HG02798 (cell line): ENCODE results near the gene PXDN.

Source experiments
- ATAC-seq: cut with Tn5 transposase; IDR thresholded peaks from one replicate; pipeline ENCODE4 v1.9.1; 2021; ENCODE audit warnings: mild to moderate bottlenecking; ENCODE audit not compliant: unreplicated experiment, poor library complexity

Gene PXDN

DNA sequence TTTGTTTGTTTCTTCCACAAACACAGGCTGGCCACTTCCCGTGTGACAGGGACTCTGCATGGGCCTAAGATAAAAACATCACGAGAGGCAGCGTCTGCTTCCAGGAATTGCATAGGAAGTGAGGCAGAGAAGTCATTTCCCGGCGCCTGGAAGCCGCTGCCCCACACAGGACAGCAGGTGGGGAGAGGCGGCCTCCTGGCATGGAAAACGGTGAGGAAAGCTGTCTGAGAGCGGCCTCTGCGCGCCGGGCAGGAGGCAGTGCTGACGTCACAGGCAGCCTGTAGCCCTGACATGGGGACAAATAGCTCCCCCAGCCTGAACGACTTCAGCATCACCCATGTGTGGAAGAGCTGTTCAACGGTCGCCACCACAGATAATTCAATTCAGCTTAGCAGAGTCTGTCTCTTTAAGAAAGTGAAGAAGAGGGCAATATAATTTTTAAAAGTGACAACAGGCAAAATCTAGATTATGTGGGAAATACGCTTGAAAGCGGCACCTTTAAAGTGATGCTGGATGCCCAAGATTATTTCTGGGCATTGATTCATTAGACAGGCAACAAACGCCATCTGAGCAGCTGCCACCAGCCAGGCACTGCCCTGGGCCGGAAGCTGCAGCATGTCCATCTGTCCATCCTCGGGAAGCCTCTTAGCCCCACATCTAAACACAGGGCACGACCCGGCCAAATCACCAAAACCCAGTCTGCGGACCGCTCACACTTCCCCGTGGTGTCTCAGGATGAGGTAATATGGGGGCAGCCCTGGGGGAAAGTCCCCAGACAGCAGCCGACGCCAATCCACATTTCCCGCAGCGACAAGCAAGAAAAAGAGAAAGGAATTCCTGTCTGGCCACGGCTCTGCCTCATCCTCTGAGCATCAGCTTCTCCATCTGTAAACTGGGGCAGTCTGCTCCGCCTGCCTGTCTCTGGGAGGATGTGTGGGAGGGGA lies 138.9 kb downstream of the PXDN start:
- no peak for ATAC-seq

GRCh38 chr2:1603521-1603920 lies 140.8 kb downstream of the PXDN start:
- no peak for ATAC-seq

DNA sequence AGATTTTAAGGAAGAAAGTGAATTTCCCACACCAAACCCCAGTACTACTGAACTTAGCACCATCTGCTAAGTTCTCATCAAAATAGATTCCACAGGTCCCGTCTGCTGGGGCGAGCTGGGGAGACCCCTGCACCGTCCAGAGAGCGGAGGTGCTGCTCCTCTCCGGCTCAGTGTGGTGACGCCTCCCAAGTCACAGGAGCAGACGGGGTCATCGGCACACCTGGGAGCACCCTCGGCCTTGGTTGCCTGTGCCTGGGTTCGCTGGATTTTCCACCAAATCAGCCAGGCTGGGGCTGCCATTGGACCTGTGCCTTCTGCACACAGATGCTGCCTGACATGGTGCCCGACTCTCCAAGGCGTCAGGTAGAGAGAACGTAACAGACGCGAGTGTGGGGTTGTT lies 141.3 kb downstream of the PXDN start:
- ATAC-seq: no peak

DNA sequence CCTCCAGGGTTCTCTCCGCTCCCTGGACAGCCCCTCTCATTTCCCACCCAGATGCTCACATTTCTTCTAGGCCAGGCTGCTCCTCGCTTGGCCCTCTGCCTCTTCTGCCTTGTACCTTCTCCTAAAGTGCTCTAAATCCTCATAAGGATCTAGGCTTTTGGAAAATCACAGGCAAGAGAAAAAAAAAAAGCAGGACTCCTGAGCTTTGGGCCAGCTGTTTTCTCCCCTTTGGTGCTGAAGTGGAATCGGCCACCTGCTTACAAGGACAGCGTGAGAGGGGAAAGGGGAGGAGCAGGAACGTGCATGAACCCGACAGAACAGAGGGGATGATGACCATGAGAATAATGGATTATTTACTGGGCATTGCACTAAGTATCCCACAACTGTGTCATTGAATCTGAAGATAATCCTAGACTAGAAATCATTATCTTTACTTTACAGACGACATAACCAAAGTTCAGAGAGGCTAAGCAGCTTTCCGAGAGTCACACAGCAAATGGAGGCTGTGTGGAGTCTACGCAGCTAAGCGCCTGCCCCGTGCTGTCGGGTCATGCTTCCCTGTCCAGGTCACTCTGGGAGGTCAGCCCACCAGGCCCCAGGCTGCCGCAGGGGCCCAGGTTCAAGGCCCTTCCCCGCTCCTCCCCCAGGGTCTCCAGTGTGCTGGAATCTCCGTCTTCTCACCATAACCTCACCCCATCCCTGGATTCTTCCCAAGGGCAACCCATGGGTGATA lies 141.9 kb downstream of the PXDN start:
- ATAC-seq: no peak

GRCh38 chr2:1601471-1602277 lies 142.6 kb downstream of the PXDN start:
- ATAC-seq: no peak

GRCh38 chr2:1601067-1601412 lies 143.3 kb downstream of the PXDN start:
- no peak for ATAC-seq

- no peak for ATAC-seq
Observed at GRCh38 chr2:1600191-1601066, 143.9 kb downstream of the PXDN start.

- no peak for ATAC-seq
Observed at GRCh38 chr2:1599301-1600085, 144.8 kb downstream of the PXDN start.

GRCh38 chr2:1598800-1599199 lies 145.5 kb downstream of the PXDN start:
- no peak for ATAC-seq

DNA sequence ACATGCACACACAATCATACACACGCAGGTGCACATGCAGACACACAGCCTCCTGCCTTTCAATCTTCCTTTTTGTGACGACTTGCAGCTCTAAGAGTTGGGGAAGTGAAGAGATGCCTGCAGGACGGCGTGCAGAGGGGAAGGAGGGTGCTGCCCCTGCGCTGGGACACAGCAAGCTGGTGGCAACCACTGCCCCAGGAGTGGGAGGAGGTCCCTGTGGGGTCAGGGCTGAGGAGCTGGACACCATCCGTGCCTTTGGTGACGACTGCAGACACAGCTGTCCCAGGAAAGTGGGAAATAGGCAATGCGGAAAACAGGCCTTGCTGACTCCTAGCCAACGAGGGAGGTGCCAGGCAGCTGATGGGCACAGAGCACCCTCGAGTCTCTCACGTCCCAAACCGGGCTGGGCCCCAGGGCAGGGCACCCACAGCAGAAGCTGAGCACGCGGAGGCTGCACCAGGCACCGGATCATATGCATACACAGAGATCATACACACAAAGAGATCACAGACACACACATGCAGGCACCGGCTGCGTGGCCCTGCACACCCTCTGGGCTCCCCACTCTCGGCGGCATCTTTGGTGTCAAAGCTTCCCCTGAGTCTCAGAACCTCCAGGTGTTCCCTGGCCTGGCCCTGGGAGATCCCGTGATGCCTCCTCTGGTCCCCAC lies 146.1 kb downstream of the PXDN start:
- no peak for ATAC-seq

DNA sequence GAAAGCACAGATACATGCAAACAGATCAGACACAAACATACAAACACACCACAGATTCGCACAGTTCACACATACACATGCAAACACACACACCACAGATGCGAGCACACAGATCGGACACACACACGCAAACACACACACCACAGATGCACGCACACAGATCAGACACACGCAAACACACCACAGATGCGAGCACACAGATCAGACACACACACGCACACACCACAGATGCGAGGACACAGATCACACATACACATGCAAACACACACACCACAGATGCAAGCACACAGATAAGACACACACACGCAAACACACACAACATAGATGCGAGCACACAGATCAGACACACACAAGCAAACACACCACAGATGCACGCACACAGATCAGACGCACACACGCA lies 149.0 kb downstream of the PXDN start:
- ATAC-seq: no peak

- ATAC-seq: no peak
Observed at GRCh38 chr2:1594373-1595171, 149.7 kb downstream of the PXDN start.

GRCh38 chr2:1594123-1594372 lies 150.3 kb downstream of the PXDN start:
- ATAC-seq: no peak

DNA sequence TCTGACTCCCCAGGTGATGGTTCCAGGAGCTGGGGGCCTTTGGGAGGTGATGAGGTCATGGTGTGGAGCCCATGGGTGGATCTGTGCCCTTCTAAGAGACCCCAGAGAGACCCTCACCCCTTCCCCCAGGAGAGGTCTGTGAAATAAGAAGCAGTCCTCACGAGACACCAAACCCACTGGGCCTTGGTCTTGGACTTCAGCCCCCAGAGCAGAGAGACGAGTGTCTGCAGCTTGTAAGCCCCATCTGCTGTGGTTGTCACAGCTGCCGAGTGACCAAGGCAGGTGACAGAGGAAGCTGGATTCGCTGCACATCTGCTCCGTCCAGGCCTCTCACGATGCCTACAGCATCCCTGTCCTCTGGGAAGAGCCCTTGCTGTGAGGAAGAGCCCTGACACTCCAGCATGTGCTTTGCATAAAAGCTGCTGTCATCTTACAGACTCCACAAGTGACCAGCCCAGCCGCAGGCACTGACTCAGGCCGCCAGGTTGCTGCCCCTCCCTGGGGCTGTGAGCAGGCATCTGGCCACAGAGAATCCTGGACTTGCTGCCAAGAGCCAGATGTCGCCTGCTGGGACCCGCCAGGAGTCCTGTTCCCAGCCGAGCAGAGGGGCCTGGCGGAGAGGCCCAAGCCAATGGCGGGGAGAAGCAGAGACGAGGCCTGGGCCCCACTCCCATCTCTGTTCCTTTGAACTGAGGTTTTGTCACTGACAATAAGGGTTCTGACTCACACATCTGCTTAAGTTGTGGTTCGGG lies 150.8 kb downstream of the PXDN start:
- no peak for ATAC-seq

- ATAC-seq: no peak
Observed at GRCh38 chr2:1591978-1592907, 152.1 kb downstream of the PXDN start.

DNA sequence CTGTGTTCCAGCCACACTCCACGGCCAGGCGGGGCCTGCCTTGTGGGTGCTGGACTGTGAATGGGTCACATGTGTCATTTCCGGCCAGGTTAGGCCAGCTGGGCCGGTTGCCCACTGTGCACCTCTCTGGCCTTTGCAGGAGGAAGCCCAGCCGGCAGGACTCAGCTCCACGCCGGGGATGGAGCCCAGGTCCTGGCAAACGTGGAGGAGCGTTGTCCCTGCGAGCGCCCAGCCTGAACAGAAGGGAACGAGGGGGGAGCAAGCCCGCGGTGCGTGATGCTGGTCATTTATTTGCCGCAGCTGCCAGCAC lies 152.9 kb downstream of the PXDN start:
- no peak for ATAC-seq
